ENCODE results near the gene PARL.

The PARL gene

DNA sequence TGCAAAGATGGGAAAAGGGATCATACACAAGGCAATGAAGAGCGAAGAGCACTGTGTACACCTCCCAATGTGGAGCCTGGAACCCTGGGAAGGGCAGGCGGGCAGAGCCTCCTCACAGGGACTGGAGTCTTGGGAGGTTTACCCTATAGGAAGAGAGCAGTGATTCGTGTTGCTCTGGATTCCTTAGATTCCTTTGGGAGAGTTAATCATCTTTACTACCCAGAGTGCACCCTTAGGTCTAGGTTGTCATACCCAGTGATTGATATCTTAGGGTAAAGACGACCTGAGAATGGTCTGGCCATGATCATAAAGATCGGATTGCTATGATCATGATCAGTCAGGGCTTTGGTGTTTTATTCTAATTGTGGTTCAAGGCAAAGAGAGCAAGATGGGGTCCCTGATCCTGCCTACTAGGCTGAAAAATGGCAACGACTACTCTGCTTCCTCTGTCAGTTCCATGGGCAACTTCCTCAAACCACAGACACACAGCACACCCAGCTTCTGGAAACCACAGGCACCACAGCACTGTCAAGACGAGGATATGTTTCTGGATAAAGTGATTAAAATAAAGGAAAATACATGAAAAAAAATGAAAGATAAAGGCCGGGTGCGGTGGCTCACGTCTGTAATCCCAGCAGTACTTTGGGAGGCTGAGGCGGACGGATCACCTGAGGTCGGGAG lies 38.9 kb downstream of the PARL start:
- peak; percentile 54 to 74 (median 68) for DNase-seq

- DNase-seq: no peak
Measured at GRCh38 chr3:183845090-183845489, 39.6 kb downstream of the PARL start.

- DNase-seq: peak; percentile 10 to 79 (median 51)
Measured at GRCh38 chr3:183844606-183845005, 40.1 kb downstream of the PARL start.

DNA sequence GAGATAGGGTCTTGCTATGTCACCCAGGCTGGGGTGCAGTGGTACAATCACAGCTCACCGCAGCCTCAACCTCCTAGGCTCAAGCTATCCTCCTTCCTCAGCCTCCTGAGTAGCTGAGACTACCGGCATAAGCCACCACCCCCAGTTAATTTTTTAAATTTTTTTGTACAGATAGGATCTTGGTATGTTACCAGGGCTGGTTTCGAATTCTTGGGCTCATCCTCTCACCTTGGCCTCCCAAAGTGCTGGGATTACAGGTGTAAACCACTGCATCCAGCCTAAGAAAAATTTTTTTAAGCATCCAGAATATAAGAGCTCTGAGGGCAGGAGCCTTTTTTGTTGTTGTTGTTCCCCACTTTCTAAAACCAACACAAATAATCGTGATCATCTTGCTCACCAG lies 44.9 kb downstream of the PARL start:
- no peak for DNase-seq

GRCh38 chr3:183837894-183838293 lies 46.8 kb downstream of the PARL start:
- DNase-seq: no peak

DNA sequence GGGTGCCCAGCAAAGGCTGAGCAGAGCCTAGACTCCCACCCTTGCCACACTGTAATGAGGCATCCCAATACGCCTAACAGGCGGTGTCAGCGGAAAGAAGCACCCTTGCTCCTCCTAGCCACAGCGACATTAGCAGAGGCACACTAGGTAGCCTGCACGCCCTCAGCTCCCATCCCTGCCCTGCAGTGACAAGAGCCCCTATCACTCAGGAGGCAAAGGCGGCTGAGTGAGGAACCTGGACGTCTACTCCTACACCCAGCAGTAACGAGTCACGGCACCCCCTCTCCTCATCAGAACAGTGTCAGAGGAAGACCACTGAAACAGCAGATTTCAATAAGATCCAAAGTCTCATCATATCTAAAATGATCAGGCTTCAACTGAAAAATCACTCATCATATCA lies 47.3 kb downstream of the PARL start:
- no peak for DNase-seq

DNA sequence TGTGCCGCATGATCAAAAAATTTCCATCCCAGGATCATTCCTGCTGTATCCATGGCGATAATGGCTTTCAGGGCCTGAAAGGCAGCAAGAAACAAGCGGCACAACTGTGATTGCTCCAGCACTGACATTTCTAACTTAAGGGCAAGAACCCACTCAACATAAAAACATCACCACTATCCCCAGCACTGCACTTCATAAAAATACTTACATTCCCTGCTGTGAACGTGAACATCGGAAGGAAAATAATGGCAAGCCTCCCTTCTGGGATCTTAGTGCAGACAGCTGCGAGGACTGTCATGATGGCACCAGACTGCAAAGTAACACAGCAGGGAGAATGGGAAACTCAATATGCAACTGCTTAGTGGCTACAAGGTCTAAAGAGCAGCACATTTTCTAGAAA lies 51.2 kb downstream of the PARL start:
- DNase-seq: no peak

GRCh38 chr3:183830187-183830586 lies 54.5 kb downstream of the PARL start:
- DNase-seq: no peak

DNA sequence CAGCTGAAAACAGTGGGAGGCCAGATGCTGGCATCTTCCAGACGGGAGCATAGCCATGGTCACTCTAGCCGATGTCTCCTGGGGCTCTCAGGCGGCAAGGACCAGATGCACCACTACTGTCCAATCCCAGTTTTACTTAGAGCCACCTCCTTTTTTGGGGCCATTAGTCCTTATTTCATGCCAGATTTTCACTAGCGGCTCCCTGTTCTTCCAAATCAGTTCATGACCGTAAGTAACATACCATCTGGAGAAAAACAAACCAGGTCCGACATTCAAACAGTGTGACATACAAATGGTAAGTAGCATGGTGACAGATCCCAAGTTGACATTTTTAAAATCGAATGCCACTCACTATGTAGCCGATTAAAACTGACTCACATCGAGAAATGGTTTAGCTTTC lies 55.2 kb downstream of the PARL start:
- no peak for DNase-seq

DNA sequence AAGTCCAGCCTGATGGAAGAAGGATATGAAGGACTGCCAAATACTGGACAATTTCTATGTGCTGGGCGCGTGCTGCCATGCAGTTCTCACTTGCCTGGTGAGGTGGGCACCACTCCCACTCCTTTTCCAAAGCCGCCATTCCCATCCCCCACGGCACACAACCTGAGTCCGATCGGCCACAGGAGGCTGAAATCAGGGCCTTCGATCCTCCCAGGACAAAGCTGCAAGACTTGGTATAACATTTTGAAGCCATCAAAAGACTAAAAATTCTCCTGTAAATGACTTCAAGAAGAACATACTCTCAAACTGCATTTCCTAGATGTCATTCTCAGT lies 56.2 kb downstream of the PARL start:
- DNase-seq: no peak

- DNase-seq: no peak
Measured at GRCh38 chr3:183827809-183828537, 56.7 kb downstream of the PARL start.

DNA sequence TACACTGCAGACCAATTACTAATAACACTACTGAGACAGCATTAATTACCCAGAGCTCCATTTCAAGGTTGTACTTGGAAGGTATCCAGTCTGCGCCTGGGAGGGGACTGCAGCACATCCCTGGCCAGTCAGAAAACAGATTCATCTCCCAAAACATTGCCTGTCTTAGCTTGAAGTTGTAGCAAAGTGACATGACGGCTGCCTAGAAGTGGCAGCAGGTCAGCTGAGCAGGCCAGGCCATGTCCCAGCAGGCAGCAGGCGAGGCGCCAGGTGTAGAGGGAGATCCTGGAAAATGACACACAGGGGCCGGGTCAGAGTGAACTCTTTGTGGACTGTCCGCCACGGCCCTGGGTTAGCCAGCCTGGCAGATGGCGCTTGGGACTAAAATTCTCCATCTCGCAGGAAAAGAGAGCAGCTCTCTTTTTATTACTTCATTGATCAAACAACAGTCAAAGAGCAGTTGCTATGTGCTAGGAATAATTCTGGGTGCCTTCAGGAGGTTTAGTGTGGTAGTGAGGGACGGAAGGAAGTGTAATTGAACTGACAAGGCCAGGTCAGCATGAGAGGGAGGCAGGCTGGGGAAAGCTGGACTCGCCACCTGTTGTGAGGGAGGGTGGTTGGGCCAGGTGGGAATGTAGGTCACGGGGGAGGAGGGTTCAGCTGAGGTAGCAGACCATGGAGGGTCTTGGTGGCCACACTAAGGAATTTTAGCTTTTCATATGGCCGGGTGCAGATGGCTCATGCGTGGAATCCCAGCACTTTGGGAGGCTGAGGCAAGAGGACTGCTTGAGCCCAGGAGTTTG lies 58.0 kb downstream of the PARL start:
- no peak for DNase-seq

- peak; percentile 57 to 82 (median 67) for DNase-seq
Measured at GRCh38 chr3:183825456-183826161, 59.1 kb downstream of the PARL start, which contains the start of gene MAP6D1. TSS of gene MAP6D1 (minus strand) at chr3:183825577. CDS start at chr3:183825547, 30 bp downstream.

GRCh38 chr3:183824761-183825455 lies 59.8 kb downstream of the PARL start:
- peak; percentile 13 to 62 (median 42) for DNase-seq

DNA sequence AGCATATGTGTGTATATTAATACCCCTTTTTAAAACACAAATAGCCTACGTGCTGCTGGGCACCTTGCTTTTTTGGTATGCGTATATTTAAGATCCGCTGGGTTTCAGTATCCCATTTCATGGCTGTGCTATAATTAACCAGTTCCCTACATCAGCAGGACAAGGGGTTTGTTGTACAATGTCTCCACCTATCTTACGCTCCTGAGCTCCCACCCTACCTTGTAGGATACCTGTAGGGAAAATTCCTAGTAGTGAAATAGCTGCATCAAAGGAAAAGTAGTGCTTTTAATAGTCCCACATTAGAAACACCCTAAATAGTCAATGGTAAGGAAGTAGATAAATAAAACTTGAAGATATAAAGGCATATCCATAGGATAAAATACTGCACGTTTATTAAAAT lies 60.7 kb downstream of the PARL start:
- no peak for DNase-seq

- no peak for DNase-seq
Measured at GRCh38 chr3:183822631-183823030, 62.0 kb downstream of the PARL start.

DNA sequence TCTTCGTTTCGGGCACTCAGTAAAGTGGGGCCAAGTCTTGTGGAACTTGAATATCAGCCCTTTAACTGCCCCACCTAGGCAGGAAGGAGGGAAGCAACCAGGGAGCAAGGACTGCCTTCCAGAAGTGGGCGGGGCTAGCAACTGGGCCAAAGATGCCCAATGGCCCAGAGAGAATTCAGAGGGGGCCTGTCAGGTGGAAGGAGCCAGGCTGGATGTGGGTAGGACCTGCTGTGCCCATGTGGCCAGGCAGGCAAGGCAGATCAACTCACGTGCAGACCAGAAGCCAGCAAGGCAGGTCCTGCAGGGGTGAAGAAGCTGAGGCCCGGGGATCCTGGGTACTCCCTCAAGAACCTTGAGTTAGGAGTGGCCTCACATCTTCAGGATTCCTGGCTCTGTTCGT lies 64.8 kb downstream of the PARL start:
- no peak for DNase-seq

- DNase-seq: no peak
Measured at GRCh38 chr3:183818706-183819624, 65.7 kb downstream of the PARL start.

GRCh38 chr3:183818041-183818620 lies 66.5 kb downstream of the PARL start:
- no peak for DNase-seq

DNA sequence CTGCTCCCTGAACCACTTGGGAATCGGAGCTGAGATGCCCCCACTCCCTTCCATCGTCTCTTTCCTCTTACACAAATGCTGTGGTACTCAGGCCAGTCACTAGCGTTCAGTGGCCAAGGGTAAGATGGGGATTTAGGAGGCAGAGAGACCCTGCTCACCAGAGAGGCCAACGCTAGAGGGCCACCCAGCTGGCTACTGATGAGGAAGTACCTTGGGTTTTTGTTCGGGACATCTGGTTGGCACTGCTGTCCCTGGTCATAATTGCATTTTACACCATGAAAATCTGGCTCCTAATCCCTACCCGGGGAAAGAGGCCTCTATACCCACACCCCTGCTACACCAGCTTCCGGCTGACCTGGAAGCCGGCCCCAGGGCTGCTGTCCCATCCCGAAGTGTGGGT lies 67.0 kb downstream of the PARL start:
- DNase-seq: no peak

All from suppressor macrophage (primary cell).